ENCODE measurements around the gene FOXB2.
"Not testable (repeated sequence)": the region's sequence is repeated elsewhere in the genome, so short reads cannot be mapped to it uniquely, and the experiment has no call there.

Gene FOXB2

GRCh38 chr9:77019236-77019925, at the start of gene FOXB2:
Gene FOXB2, plus strand, starts transcription at chr9:77019655. Its CDS starts 0 bp downstream, at chr9:77019655.
- no peak for DNase-seq

- no peak for DNase-seq
Observed at GRCh38 chr9:76969716-76970115, 49.7 kb upstream of the FOXB2 start.

- DNase-seq = not testable (repeated sequence)
Observed at GRCh38 chr9:76978831-76979230, 40.6 kb upstream of the FOXB2 start.

GRCh38 chr9:76980566-76980965, 38.9 kb upstream of the FOXB2 start:
- no peak for DNase-seq

GRCh38 chr9:76984486-76984885, 35.0 kb upstream of the FOXB2 start:
- no peak for DNase-seq

GRCh38 chr9:76985581-76985980, 33.9 kb upstream of the FOXB2 start:
- DNase-seq = no peak

GRCh38 chr9:76987594-76988200, 31.8 kb upstream of the FOXB2 start:
- DNase-seq = peak; percentile 46 to 90 (median 71)

- no peak for DNase-seq
Observed at GRCh38 chr9:76988941-76989340, 30.5 kb upstream of the FOXB2 start.

GRCh38 chr9:76989501-76989900, 30.0 kb upstream of the FOXB2 start:
- no peak for DNase-seq

GRCh38 chr9:76996700-76997099, 22.8 kb upstream of the FOXB2 start:
- DNase-seq = peak in 1 of 3 experiments; percentile 45

GRCh38 chr9:76999261-76999660, 20.2 kb upstream of the FOXB2 start:
- DNase-seq = no peak

- DNase-seq = peak in 1 of 3 experiments; percentile 15
Observed at GRCh38 chr9:77000330-77000729, 19.1 kb upstream of the FOXB2 start.

GRCh38 chr9:77003366-77003765, 16.1 kb upstream of the FOXB2 start:
- DNase-seq = no peak

- DNase-seq = no peak
Observed at GRCh38 chr9:77005216-77005615, 14.2 kb upstream of the FOXB2 start.

GRCh38 chr9:77010527-77010926, 8.9 kb upstream of the FOXB2 start:
- DNase-seq = peak in 1 of 3 experiments; percentile 65

GRCh38 chr9:77011973-77012821, 7.3 kb upstream of the FOXB2 start:
- DNase-seq = peak in 1 of 3 experiments; percentile 40

- no peak for DNase-seq
Observed at GRCh38 chr9:77013206-77013931, 6.1 kb upstream of the FOXB2 start.

- DNase-seq = no peak
Observed at GRCh38 chr9:77013932-77014596, 5.4 kb upstream of the FOXB2 start.

- no peak for DNase-seq
Observed at GRCh38 chr9:77014597-77015263, 4.7 kb upstream of the FOXB2 start.

GRCh38 chr9:77015327-77016048, 4.0 kb upstream of the FOXB2 start:
- DNase-seq = peak in 1 of 3 experiments; percentile 47

GRCh38 chr9:77016121-77016525, 3.3 kb upstream of the FOXB2 start:
- no peak for DNase-seq

Data from NCI-H1417 (cell line).